ENCODE data around the gene C20orf144. TPM values are rescaled to one million over a fixed set of nuclear protein-coding genes. Genes with fewer than 3 reads are reported as not detected.

The C20orf144 gene
- total RNA-seq (2022; extraction: Qiagen RNA extraction; ENCODE audit: low read depth): 0.07 to 0.19 TPM (median 0.11 TPM) in 4 of 5 replicates, not detected in the other

DNA sequence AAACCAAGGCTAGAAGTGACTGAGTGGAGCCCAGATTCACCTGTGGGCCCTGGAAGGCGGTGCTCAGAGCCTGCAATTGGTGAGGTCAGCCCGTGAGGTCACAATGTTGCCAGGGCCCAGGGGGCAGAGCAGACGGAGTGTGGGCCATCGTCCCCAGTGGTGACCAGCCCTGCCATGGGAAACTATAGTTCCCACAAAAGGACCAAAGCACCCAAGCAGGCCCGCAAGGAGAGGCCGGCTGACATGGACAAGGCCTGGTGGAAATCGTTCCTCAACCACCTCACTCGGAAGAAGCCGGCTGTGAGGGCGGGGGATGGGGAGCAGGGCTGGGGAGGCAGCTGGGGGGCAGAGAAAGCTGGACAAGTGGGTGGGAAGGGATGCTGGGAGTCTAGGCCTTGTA, at the start of gene C20orf144:
Gene C20orf144 (plus strand): TSS at position 156 of the 400 bp plus-strand sequence. CDS start 19 bp downstream, at position 175.

DNA sequence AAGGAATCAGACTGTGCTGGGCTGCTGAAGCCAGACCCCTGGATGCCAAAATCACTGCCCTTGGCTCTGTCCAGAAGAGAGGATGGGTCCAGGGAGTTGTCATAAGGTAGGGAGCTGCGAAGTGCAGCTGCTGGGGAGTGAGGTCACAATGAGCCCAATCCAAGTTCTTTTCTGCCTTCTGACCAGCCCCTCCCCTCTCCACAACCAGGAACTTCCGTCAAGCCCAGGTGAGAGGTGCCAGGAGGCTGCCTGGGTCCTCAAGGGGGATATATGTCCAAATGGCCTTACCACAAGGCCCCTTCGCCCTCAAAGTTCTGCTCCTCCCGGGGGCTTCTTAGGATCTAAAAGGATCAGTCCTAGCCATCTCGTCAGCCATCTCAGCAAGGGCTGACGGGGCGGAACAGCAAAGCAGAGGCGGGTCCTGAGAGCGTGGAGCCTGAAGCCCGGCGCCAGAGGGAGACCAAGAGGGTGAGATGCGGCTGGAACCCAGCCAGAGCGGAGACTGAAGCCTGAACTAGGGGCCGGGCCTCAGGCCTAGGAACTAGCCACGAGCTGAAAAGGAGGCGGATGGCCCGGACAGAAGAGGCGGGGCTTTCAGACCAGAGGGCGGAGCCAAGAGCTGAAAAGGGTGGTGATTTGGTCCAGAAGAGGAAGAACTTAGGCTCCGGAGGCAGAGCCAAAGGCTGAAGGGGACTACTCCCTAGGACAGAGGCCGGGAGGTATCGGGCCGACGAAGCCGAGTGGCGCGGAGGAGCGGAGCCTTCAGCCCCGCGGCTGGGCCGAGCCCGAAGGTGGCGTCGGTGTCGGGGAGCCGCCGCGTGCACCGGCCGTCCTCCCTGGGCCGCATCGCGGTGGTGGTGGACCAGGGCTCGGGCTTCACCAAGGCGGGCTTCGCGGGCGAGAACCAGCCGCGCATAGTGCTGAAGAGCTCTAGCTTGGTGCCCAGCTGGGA, 4.4 kb downstream of the C20orf144 start, which contains the start of gene ACTL10:
Gene ACTL10 (plus strand): TSS at position 651 of the 952 bp plus-strand sequence. CDS start 555 bp downstream, outside the sequence.

DNA sequence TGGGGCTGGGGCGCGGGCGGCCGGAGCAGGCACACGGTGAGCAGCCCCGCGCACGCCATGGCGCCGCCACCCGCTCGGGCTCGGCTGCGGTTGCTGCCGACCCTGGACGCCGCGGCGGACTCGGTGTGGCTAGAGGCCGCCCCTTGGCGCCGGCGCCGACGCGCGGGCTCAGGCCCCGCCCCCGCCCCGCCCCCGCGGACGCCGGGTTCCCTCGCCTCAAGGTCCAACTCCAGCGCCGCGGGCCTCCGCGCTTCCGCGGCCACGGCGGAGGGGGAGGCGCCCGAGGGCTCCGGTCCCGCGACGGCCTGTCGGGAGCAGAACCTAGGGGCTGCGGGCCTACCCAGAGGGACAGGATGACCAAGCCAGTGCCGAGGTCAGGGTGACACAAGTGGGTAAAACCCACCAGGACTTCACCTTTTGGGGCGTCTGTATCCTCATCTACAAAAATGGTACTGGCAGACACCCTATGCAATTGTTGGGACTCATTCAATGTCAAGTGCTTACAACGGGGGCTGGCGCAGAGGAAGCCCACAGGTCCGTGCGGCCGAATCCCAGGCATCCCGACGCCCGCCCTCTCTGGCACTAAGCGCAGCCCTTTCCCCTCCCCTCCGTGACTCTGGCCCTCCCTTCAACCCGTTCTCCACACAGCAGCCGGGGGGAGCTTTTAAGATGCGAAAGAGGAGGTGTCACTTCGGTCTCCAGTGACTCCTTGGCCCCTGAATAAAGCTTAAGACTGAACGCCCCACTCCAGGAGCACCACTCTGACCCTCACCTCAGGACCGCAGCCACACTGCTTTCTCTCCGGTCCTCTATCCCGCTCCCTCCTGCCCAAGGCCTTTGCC, 12.4 kb downstream of the C20orf144 start, which contains the start of gene NECAB3:
Gene NECAB3 (minus strand): TSS at position 135 of the 842 bp plus-strand sequence. CDS start 76 bp downstream, at position 59.

DNA sequence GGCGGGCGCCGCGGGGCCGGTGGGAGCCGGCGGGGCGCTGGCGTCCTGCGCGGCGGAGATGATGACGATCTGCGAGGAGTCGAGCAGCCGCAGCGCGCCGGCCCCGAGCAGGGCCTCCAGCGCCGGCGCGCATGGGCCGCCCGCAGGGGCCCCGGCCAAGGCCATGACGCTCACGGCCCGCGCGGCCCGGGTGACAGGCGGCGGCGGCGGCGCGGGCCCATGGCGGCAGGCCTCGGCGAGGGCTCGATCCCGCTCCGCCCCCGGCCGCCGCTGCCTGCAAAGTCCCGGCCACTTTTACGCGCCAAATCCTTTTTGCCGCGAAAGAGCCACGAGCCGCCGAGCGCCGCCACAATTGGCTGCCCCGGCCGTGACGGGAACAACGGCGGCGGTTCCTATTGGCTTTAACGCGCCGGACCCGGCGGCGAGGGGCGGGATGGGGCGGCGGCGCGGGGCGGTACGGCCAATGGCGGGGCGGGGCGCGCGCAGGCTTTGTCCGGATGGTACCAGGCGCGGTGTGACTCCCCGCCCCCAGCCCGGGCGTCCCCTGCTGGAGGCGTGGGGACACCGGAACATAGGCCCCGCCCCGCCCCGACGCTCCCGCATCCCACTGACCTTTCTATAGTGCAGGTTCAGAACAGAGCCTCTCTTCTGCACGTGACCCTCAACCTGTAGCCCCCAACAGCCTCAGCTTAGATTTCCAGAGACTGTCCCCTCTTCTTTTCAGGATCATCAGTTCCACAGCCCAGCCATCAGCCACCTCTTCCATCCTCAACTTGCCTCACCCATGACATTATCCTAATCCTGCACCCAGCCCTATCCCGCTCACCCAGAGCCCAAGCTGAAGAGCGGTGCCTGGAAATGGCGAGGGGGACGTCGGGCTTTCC, 24.2 kb downstream of the C20orf144 start, which contains the start of gene E2F1:
Gene E2F1 (minus strand): TSS at position 286 of the 884 bp plus-strand sequence. CDS start 121 bp downstream, at position 165.

Other genes starting within 250 kb of the C20orf144 start
- 8.3 to 12.7 TPM (median 10.1 TPM) in 5 replicates for gene SNTA1, start 218.6 kb upstream of the C20orf144 start, total RNA-seq (2022; extraction: Qiagen RNA extraction; ENCODE audit: low read depth)
- 3.9 to 6.7 TPM (median 5.9 TPM) in 5 replicates for gene CBFA2T2, start 172.2 kb upstream of the C20orf144 start, total RNA-seq (2022; extraction: Qiagen RNA extraction; ENCODE audit: low read depth)
- 0.06 to 0.07 TPM (median 0.06 TPM) in 3 of 5 replicates, not detected in the others for gene ACTL10, start 4.6 kb downstream of the C20orf144 start, total RNA-seq (2022; extraction: Qiagen RNA extraction; ENCODE audit: low read depth)
- gene NECAB3, start 12.1 kb downstream of the C20orf144 start, total RNA-seq (2022; extraction: Qiagen RNA extraction; ENCODE audit: low read depth): 8.0 to 12.7 TPM (median 12.3 TPM) in 5 replicates
- 21.9 to 27.7 TPM (median 25.6 TPM) in 5 replicates for gene E2F1, start 24.1 kb downstream of the C20orf144 start, total RNA-seq (2022; extraction: Qiagen RNA extraction; ENCODE audit: low read depth)
- gene PXMP4, start 58.0 kb downstream of the C20orf144 start, total RNA-seq (2022; extraction: Qiagen RNA extraction; ENCODE audit: low read depth): 4.9 to 6.8 TPM (median 5.4 TPM) in 5 replicates
- gene ZNF341, start 69.7 kb downstream of the C20orf144 start, total RNA-seq (2022; extraction: Qiagen RNA extraction; ENCODE audit: low read depth): 2.8 to 4.1 TPM (median 3.3 TPM) in 5 replicates
- 145 to 159 TPM (median 155 TPM) in 5 replicates for gene CHMP4B, start 149.0 kb downstream of the C20orf144 start, total RNA-seq (2022; extraction: Qiagen RNA extraction; ENCODE audit: low read depth)

Data from A549 treated with GW870086 at 1 μM for 4 hours (cell line).